PC-3 (cell line): Measurements from ENCODE around the gene PLXNC1. TPM values are rescaled to one million over a fixed set of nuclear protein-coding genes. Genes with fewer than 3 reads are reported as not detected.

Experiments
- ATAC-seq: fragments of 200-7000 bp; cut with Tn5 transposase; 2 replicates; pipeline ENCODE4 v1.9.1; 2020; ENCODE audit warnings: mild to moderate bottlenecking, moderate library complexity
- BruUV-seq: library from RNA; stranded (reverse); fragments of 400-500 nt; replicated peaks from 2 replicates; lab custom pipeline; 2021; lab: Mats Ljungman, UMichigan
- CTCF ChIA-PET: fragments of 300-600 bp; sonication (Branson Sonifier 250); formaldehyde crosslinking; loops from one replicate; lab custom pipeline; 2022; ENCODE audit warnings: antibody characterized with exemption; lab: Charles Lee
- POLR2A ChIA-PET: fragments of 300-600 bp; sonication (Branson Sonifier 250); formaldehyde crosslinking; loops from one replicate; lab custom pipeline; 2022; ENCODE audit warnings: antibody characterized with exemption; ENCODE audit not compliant: unreplicated experiment; lab: Charles Lee
- DNase-seq: peaks from one replicate; pipeline ENCODE4 v3.0.0-alpha.2; 2015
- H2AFZ ChIP-seq: fragments of 300-600 bp; sonication (generic); 2 replicates; pipeline ENCODE4 v1.6.0; 2016; ENCODE audit warnings: antibody characterized with exemption, low read length
- H3F3A ChIP-seq: fragments of 300-600 bp; sonication (generic); one replicate; pipeline ENCODE4 v1.6.0; 2017; ENCODE audit warnings: antibody characterized with exemption, low read length, control low read depth, mild to moderate bottlenecking; ENCODE audit not compliant: unreplicated experiment
- H3K27ac ChIP-seq: fragments of 300-600 bp; sonication (generic); 2 replicates; pipeline ENCODE4 v1.5.1; 2016; ENCODE audit warnings: mild to moderate bottlenecking, low read length
- H3K27me3 ChIP-seq: fragments of 300-600 bp; sonication (generic); 2 replicates; pipeline ENCODE4 v1.6.1; 2016; ENCODE audit warnings: low read length, mixed read lengths
- H3K36me3 ChIP-seq: fragments of 300-600 bp; sonication (generic); 2 replicates; pipeline ENCODE4 v1.6.1; 2016; ENCODE audit warnings: low read depth, mixed run types, low read length, mixed read lengths
- H3K4me1 ChIP-seq: fragments of 300-600 bp; sonication (generic); 2 replicates; pipeline ENCODE4 v1.5.1; 2016; ENCODE audit warnings: low read length; ENCODE audit not compliant: insufficient read depth
- H3K4me2 ChIP-seq: fragments of 300-600 bp; sonication (generic); 2 replicates; pipeline ENCODE4 v1.6.0; 2016; ENCODE audit warnings: low read length
- H3K4me3 ChIP-seq: fragments of 300-600 bp; sonication (generic); 2 replicates; pipeline ENCODE4 v1.5.1; 2016; ENCODE audit warnings: mild to moderate bottlenecking, low read length, mixed read lengths
- H3K79me2 ChIP-seq: fragments of 300-600 bp; sonication (generic); 2 replicates; pipeline ENCODE4 v1.6.1; 2017; ENCODE audit warnings: low read length, mixed read lengths
- H3K9ac ChIP-seq: fragments of 300-600 bp; sonication (generic); 2 replicates; pipeline ENCODE4 v1.6.0; 2016; ENCODE audit warnings: mild to moderate bottlenecking, low read length
- H3K9me2 ChIP-seq: fragments of 300-600 bp; sonication (generic); replicated peaks from 2 replicates; pipeline ENCODE4 v1.6.1; 2016; ENCODE audit warnings: mixed run types, low read length, mixed read lengths
- H3K9me3 ChIP-seq: fragments of 300-600 bp; sonication (generic); 2 replicates; pipeline ENCODE4 v1.6.1; 2016; ENCODE audit warnings: low read length, mixed read lengths
- H4K20me1 ChIP-seq: fragments of 300-600 bp; sonication (generic); 2 replicates; pipeline ENCODE4 v1.6.1; 2016; ENCODE audit warnings: low read length, mixed read lengths
- EZH2 ChIP-seq: fragments of 300-600 bp; sonication (generic); IDR thresholded peaks from one replicate; pipeline ENCODE4 v1.6.1; 2017; ENCODE audit warnings: antibody characterized with exemption, mild to moderate bottlenecking, low read length; ENCODE audit not compliant: unreplicated experiment
- EZH2phosphoT487 ChIP-seq: fragments of 300-600 bp; sonication (generic); IDR thresholded peaks from 2 replicates; pipeline ENCODE4 v1.6.1; 2018; ENCODE audit warnings: mild to moderate bottlenecking, antibody characterized with exemption, low read length, borderline replicate concordance
- intact Hi-C: fragments of 100-400 bp; cut with micrococcal nuclease; formaldehyde crosslinking; loops from 2 replicates; pipeline ENCODE4 v1.9.0; 2023
- total RNA-seq: library from RNA; depleted of rRNA; stranded (reverse); fragments of >200 nt; gene quantifications from 2 replicates; pipeline ENCODE4 v1.2.3, GENCODE V29; 2014
- TF ChIP-seq, protein P1 (sequence below): fragments of 300-600 bp; sonication (generic); conservative IDR thresholded peaks from 2 replicates; pipeline ENCODE4 v1.5.1; 2017; ENCODE audit warnings: antibody characterized with exemption, low read depth, mild to moderate bottlenecking, low read length

The PLXNC1 gene
- total RNA-seq, 1 experiment from 2014 or later: 0.15 TPM

DNA sequence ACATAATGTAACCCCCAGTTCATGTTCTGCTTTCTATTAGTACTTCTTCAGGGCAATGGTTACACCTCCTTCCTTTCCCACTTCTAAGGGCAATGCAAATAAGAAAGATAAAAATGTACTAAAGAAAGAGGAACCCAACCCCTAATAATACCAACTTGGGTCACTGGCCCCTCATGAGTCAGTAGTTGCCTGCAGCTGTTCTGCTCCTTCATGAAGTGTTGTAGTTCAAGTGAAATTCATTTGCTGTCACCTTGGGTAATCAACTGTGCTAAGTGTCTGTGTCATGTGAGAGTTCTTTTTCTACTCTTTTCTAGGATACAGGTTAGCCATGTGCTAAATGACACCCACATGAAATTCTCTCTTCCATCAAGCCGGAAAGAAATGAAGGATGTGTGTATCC is 91.8 kb downstream of the PLXNC1 start:
- Histone ChIP-seq H3K27ac (no peak overlapping the region), H3K9ac (no peak overlapping the region), H3F3A (no peaks in the 10 kb centered on the region), H3K79me2 (no peaks in the 10 kb centered on the region), H3K4me1 (no peaks in the 10 kb centered on the region), H3K9me3 (no peaks in the 10 kb centered on the region), H3K9me2 (no peaks in the 10 kb centered on the region), H3K27me3 (peaks cover 83% of the 10 kb centered on the region), H3K36me3 (no peaks in the 10 kb centered on the region), H4K20me1 (no peaks in the 10 kb centered on the region), H3K4me2 (no peak overlapping the region), H3K4me3 (no peak overlapping the region), H2AFZ (no peak overlapping the region)
- intact Hi-C loops: no loop called here
- ChIA-PET POLR2A (no interaction called here), CTCF (no interaction called here)
- TF ChIP-seq, protein P1, sequence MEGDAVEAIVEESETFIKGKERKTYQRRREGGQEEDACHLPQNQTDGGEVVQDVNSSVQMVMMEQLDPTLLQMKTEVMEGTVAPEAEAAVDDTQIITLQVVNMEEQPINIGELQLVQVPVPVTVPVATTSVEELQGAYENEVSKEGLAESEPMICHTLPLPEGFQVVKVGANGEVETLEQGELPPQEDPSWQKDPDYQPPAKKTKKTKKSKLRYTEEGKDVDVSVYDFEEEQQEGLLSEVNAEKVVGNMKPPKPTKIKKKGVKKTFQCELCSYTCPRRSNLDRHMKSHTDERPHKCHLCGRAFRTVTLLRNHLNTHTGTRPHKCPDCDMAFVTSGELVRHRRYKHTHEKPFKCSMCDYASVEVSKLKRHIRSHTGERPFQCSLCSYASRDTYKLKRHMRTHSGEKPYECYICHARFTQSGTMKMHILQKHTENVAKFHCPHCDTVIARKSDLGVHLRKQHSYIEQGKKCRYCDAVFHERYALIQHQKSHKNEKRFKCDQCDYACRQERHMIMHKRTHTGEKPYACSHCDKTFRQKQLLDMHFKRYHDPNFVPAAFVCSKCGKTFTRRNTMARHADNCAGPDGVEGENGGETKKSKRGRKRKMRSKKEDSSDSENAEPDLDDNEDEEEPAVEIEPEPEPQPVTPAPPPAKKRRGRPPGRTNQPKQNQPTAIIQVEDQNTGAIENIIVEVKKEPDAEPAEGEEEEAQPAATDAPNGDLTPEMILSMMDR: no peak
- TF ChIP-seq EZH2 (no peak), EZH2phosphoT487 (no peak)
- DNase-seq (no peak), ATAC-seq (no peak)
- BruUV-seq: no TSS peak

DNA sequence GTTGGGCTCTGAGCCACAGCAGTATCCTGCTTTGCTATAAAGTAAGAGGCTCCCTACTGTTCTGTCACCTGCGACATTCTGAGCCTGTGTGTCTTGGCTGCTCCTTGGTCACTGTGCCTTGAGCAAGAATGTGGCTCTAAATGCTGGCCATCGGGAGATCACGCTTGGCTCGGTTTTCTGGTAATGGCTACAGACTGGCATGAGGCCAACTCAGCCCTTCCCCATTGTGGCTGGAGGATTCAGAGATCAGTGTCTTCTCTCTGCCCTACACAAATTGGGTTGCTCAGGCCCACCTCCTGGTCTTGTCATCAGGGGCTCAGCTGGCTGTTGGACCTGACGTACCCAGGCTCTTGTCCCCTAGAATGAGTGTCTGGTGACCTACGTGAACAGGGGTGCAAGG is 94.5 kb downstream of the PLXNC1 start:
- no peak for TF ChIP-seq EZH2
- TF ChIP-seq, protein P1: no peak
- TF ChIP-seq EZH2phosphoT487: no peak
- H3K4me1 ChIP-seq: no peaks in the 10 kb centered on the region
- no peak overlapping the region for H3K4me3 ChIP-seq
- H3K9me3 ChIP-seq: no peaks in the 10 kb centered on the region
- H3K9me2 ChIP-seq: no peaks in the 10 kb centered on the region
- no peak for DNase-seq
- POLR2A ChIA-PET: no interaction called here
- no peak for ATAC-seq
- H3K27ac ChIP-seq: no peak overlapping the region
- H2AFZ ChIP-seq: no peak overlapping the region
- no peaks in the 10 kb centered on the region for H3K36me3 ChIP-seq
- H3K9ac ChIP-seq: no peak overlapping the region
- H3F3A ChIP-seq: no peaks in the 10 kb centered on the region
- H3K27me3 ChIP-seq: peaks cover 73% of the 10 kb centered on the region
- no peak overlapping the region for H3K4me2 ChIP-seq
- no peaks in the 10 kb centered on the region for H3K79me2 ChIP-seq
- no peaks in the 10 kb centered on the region for H4K20me1 ChIP-seq
- BruUV-seq: no TSS peak
- CTCF ChIA-PET: no interaction called here
- intact Hi-C loops: no loop called here

DNA sequence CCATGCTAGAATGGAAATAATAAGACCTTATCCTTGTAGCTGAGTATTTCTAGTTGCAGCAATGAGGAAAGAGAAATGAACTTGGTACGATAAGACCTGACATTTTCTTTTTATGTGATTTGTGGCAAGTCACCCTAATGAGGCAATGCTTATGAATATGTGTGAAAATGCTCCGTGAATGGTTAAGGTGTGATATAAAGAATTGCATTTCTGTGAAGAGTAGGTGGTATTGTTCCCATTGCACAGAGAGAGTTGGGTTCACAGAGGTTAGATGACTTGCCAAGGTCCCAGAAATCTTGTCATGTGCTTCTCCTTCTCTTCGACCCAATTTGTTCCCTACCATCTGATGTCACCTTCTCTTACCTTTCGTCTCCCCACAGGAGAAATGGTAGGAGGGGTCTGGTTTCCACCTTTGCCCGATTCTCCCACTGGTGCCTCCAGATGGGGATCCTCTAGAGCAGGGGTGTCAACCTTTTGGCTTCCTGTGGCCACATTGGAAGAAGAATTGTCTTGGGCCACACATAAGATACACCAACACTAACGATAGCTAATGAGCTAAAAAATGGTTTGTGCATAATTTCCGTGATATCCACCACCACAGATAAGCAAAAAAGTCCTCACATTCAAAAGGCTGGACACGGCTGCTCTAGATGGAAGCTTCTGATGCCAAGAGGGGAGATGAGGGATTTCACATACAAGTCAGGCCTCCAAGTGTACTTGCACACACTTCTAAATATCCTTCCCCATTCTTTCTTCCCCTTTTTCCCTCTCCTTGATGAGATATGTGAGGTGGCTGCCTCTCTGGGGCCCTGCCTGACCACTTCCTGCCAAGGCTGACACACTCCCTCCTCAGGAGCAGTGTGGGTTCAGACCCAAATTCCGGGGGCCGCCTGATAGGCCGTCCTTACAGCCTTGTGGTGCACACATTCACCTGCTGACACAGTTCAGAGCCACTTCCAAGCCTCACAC is 96.1 kb downstream of the PLXNC1 start:
- no peak overlapping the region for H2AFZ ChIP-seq
- no peaks in the 10 kb centered on the region for H3K4me1 ChIP-seq
- no peak overlapping the region for H3K4me3 ChIP-seq
- TF ChIP-seq EZH2 (no peak), EZH2phosphoT487 (no peak)
- TF ChIP-seq, protein P1: no peak
- ChIA-PET POLR2A (no interaction called here), CTCF (no interaction called here)
- H4K20me1 ChIP-seq: no peaks in the 10 kb centered on the region
- intact Hi-C loops: no loop called here
- no peaks in the 10 kb centered on the region for H3K79me2 ChIP-seq
- no peak overlapping the region for H3K27ac ChIP-seq
- no peaks in the 10 kb centered on the region for H3F3A ChIP-seq
- peaks cover 70% of the 10 kb centered on the region for H3K27me3 ChIP-seq
- no peak overlapping the region for H3K9ac ChIP-seq
- no peaks in the 10 kb centered on the region for H3K36me3 ChIP-seq
- H3K9me2 ChIP-seq: no peaks in the 10 kb centered on the region
- no peaks in the 10 kb centered on the region for H3K9me3 ChIP-seq
- no TSS peak for BruUV-seq
- ATAC-seq (no peak), DNase-seq (no peak)
- no peak overlapping the region for H3K4me2 ChIP-seq
